GM18858 (cell line): ENCODE data around the gene CCDC50.

ENCODE experiments used
- ATAC-seq: cut with Tn5 transposase; IDR thresholded peaks from one replicate; pipeline ENCODE4 v1.9.1; 2021; ENCODE audit not compliant: unreplicated experiment

CCDC50 gene

DNA sequence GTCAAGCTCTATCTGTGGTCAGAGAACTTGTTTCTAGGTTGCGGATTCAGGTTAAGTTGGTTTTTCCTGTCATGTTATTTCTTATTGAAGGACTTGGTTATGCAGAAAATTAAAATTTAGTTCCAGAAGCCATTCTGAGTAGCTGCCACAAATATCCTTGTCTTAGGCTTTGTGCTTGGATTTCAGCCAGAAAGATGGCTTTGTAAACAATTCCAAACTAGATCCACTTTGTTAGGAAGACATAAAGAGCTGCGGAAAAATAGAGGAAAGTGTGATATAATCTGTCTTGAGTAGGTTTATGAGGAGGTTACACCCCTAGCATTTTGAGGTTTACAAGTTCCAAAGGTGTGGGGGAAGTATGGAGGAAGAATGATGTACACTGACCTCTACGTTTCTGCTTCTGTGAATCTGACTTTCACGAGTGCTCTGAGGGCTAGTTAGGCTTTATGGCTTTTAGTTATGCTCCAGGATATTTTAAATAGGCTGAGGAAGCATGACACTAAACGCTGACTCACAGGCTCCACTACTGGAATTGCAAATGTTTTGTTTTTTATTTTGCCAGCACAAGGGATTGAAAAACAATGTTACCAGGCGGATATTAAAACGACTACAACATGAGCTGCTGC, 47.4 kb downstream of the CCDC50 start:
- ATAC-seq, result no peak

DNA sequence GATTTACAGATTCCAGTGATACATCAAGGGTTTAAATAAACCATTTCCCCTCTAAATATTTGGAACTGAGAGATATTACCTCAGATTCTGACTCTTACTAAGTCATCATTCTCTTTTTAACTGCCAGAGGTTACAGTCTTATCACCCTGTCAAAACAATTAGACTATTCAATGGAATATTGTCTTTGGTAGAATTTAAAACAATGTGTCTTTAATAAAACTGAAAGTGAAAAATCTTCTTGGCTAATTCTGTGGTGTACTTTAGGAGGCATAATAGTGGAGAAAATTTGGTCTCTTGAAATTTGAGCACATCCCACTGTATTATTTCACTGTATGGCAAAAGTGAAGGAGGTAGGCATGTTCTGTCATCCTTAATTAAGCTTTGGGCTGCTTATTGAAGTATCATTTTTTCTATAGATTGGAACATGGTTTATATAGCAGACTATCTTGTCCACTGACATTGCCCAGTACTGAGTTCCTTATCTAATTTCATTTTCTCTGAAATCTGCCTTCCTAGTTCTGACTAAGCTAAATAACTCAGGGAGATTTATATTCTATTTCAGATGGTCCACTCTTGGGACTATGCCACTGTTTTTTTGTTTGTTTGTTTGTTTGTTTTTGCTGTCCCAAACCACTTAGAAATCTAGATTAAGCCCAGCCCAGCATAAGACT, 49.1 kb downstream of the CCDC50 start:
- no peak for ATAC-seq

DNA sequence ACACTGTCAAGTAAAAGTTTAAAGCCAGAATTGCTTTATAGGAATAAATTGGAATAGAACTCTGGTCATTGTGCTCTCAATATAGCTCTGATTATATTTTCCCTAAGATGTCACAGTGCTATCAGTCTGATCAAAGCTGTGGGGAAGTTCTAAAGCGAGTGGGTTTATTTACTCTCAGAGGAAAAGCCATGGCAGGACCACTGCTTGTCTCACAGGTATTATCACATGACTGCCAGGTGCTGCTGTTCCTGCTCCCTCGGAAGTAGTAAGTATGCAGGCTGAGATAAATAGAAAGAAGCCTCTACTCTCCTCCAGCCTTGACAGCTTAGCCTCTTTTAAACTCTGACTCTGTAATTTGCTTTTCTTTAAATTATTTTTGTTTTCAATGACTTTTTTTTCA, 50.3 kb downstream of the CCDC50 start:
- ATAC-seq, result no peak

DNA sequence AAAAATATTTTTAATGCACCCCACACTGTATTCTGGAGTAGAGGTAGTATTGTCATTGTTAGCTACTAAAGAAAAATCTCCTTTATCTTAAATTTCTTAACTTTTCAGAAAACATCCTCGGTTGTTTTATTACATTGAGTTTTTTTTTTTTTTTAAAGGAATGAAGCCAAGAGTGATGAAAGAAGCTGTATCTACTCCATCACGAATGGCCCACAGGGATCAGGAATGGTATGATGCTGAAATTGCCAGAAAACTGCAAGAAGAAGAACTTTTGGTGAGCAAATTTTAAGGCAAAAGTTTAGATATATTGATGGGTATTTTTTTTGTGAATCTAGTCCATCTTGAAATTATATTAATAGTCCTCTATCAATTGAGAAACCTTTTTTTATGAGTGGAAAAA, 50.8 kb downstream of the CCDC50 start:
- no peak for ATAC-seq

DNA sequence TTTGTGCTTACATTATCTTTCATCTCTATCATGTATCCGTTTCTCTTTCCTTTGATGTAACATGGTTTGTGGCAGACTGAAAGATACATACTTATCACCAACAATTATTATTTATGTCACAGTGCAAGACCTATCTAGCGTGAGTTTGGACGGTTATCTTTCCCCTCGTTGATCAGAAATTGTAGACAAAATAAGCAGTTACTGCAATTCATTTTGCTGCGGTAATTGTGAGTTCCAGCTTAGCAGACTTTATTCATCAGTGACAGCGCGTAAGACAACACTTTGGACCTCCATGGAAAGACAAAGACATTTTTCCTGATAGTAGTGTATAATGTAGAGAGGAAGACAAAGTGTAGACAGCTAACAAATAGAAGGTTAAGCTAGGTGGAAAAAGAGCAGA, 52.1 kb downstream of the CCDC50 start:
- no peak for ATAC-seq

DNA sequence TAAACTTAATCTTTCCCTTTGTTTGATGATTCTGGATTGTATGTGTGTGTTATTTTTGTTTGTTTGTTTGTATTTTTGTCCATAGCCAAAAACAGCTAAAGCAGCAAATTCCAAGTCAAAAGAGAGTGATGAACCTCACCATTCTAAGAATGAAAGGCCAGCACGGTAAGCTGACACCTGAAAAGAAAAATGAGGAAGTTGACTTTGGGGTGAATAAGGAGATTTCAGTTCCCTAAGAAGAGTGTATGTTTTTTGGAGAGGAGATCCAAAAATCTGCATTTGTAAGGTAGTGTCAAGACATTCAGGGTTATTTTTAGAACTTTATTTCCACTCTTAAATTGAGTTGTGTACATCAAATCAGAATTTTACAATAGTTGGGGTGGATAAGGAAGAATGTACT, 53.5 kb downstream of the CCDC50 start:
- peak; percentile 48 for ATAC-seq

DNA sequence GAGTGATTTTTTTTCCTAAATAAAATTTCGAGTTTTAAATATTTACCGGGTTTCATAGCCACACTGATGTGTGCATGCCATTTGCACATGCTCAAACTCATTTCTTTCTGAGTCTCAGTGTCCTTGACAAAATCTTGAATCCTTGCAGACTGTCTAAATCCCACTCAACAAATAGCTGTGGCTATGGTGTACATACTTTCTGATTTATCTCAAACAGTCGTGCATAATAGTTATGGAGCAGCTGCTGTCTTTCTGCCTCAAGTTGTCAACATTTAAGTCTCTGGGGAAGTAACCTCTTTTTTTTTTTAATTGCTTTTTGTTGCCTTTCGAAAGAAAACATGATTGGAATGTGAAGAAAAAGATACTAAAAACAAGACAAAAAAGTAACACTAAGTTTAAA, 53.9 kb downstream of the CCDC50 start:
- ATAC-seq, result peak; percentile 4

DNA sequence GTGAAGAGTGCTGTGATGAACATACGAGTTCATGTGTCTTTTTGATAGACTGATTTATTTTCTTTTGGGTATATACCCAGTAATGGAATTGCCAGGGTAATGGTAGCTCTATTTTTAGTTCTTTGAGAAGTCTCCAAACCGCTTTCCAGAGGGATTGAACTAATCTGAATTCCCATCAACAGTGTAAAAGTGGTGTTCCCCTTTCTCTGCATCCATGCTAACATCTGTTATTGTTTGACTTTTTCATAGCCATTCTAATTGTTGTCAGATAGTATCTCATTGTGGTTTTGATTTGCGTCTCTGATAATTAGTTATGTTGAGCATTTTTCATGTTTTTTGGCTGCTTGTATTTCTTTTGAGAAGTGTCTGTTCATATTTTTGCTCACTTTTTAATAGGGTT, 55.9 kb downstream of the CCDC50 start:
- no peak for ATAC-seq

DNA sequence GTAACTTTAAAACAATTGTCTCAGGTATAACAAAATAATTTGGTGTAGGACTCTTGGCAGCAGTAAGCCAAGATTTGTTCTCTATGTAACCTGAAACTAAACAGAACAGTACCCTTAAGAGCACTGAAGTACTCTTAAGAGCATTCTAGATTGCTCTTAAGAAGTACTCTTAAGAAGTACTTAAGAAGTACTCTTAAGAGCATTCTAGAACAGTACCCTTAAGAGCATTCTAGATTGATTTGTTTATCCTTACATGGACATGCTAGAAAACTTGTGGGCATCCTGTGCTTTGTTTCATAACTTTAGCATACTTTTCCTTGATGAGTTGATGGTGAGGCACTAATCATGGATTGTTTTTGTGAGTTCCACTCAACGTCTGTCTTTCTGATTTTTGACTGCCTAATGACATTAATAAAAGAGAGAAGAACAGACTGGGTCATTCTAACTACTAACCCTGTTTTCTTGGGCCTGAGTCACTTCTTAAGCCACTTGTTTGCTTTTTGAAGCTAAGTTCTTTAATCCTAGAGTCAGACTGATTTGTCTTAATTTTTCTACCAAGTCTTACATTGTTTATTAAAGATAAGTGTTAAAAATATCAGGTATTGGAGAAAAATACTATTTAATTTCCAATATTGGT, 58.4 kb downstream of the CCDC50 start:
- ATAC-seq, result no peak

DNA sequence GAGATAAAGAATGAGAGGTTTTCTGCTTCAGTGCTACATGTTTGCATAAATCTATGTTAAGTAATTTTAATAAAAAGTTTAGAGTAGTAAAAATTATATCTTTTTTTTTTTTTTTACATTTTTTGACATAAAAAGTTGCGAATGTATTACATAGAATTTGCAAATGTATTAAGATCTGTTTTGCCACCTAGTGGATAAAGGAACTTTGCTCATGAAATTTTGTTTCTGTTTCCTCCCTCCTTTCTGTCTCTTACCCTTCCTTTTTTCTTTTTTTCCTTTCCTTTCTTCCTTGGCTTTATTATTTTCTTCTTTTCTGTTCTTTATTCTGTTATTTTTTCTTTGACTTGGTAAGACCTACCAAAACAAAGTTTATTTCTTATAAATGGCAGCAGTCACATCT, 59.6 kb downstream of the CCDC50 start:
- ATAC-seq, result no peak

DNA sequence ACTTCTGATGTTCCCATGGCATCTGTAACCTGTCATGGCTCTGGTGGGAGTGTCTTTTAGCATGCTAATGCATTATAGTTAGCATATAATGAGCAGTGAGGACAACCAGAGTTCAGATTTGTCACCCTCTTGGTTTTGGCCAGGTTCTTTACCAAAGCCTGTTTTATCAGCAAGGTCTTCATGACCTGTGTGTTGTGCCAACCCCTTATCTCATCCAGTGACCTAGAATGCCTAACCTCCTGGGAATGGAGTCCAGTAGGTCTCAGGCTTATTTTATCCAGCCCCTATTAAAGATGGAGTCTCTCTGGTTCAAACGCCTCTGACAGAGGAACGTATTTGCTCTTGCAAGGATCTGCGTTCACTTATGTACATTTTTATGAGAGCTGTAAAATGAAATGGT, 61.4 kb downstream of the CCDC50 start:
- ATAC-seq, result no peak

DNA sequence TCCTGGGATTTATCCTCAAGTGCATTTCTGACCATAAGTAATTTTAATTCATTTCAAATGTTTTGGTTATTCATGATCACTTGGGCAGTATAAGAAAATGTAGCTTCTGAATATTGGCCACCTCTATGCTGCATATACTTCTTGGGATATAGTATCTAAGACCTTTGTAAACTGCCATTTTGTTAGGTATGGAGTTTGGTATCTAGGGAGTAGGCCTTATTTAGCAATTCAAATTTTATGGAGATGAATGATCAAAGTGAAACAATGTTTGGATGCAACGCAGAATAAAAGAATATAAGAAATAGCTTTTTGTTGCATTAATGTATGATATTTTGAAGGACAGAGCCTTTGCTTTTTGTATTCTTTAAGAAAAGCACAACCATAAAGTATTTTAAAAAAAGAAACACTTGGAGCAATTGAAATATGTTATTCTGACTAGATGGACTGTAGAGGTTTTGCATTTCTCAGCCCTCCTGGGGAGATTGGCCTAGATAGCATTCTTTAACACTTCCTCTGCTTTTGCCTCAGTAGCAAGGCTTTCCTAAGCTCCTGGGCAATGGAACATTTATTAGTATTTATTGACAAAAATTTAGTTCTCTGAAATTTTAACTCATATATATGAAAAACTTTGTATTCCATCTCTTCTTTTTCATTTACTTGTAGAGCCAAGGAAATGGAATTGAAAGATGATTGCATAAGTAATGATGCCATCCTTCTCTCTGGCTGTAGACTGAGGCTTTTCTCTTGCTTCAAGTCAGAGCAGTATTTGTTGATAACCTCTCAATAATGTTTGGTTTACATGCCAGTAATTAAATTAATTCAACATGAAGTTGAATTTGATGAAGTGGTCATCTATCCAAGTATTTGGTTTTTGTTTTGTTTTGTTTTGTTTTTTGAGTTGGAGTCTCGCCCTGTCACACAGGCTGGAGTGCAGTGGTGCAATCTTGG, 62.9 kb downstream of the CCDC50 start:
- no peak for ATAC-seq

DNA sequence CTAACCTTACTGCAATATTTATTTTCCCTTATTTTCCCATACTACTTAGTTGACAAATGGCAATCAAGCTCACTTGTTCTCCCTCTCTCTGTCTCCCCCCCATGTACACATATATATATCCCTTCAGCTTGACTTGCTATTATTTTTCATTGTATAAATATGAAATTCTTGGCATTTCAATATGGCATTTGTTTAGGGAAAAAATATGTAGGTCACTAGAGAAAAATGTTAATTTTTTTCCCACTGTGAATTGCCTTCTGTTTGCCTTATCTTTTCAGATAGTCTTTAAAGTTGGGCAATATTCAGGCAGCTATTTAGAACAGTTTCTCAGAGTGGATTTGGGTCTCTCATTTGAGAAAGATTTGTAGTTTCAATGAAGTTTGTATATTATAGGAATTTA, 64.0 kb downstream of the CCDC50 start:
- no peak for ATAC-seq

DNA sequence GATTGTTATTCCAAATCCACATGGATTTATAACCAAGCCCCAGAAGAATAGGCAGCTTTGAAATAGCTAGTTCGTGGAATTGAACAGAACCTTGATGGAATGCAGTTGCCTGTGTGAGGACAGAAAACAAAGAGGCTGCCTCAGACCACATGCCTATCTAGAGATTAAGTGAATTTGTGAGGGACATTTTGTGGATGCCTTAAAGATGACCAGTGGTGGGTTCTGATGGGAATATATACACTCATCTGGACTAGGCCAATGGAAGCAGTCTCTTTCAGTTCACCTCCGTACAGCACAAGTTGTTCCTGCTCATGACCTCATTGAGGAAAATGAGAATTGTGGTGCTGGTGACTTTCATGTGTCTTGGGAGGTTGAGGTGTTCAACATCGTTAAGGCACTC, 68.6 kb downstream of the CCDC50 start:
- ATAC-seq, result no peak

DNA sequence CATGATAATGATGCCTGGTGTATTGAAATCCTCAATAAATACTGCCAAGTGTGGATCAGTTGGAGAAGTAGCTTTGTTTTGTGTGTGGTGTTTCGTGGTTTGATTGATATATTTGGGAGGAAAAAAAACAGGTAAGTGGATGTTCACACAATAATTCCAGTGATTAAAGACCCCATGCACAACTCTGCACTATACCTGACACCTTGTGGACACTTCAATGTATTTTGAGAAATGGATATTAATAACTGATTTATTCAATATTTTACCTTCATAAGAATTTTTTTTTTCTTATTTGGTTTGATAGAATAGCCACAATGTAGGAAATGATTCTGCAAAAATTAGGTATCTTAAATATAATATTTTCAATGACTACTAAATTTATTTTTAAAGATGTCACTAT, 69.4 kb downstream of the CCDC50 start:
- no peak for ATAC-seq

DNA sequence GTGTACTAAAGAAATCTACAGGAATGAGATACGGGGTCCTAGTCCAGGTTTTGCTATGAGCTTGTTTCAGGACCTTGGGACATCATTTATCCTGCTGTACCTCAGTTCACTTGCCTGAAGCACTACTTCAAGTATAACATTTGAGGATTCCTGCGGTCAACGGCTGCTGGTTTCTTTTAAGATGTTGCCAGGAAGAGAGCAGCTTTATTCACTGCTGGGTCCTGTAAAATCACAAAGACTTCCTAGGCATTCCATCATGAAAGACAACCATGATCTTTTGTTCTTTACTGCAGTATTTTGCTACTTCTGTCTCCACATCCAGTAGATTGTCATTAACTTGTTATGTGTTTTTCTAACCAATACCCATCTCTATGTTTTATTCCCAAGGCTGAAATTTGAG, 70.7 kb downstream of the CCDC50 start:
- ATAC-seq, result no peak

DNA sequence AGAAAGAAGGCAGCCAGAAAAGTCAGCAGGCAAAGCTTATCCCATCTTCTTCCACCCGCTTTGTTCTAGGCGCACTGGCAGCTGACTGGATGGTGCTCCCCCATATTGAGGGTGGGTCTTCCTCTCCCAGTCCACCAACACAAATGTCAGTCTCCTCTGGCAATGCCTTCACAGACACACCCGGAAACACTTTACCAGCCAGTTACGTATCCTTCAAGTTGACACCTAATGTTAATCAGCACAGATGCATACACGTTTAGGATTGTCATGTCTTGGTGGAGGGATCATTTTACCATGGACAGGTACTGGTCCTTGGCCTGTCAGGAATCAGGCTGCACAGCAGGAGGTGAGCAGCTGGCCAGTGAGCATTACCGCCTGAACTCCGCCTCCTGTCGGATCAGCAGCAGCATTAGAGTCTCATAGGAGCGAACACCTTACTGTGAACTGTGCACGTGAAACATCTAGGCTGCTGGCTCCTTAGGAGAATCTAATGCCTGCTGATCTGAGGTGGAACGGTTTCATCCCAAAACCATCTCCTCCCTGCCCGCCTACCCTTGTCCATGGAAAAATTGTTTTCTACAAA, 72.7 kb downstream of the CCDC50 start:
- no peak for ATAC-seq

DNA sequence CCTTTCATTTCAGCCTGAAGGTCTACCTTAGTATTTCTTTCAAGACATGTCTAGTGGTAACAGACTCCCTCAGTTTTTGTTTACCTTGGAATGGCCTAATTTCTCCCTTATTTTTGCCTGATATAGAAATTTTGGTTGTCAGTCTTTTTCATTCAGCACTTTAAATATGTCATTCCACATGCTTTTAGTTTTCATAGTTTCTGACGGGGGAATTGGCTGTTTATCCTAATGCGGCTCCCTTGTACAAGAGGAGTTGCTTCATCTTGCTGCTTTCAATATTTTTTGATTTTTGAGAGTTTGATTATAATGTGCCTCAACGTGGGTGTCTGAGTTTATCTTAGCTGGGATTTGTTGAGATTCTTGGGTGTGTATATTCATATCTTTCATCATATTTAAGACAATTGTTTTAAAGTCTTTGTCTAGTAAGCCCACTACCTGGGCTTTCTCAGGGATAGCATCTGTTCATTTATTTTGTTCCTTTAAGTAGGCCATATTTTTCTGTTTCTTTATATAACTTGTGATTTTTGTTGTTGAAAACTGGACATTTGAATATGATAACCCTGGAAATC, 80.7 kb downstream of the CCDC50 start:
- ATAC-seq, result no peak

DNA sequence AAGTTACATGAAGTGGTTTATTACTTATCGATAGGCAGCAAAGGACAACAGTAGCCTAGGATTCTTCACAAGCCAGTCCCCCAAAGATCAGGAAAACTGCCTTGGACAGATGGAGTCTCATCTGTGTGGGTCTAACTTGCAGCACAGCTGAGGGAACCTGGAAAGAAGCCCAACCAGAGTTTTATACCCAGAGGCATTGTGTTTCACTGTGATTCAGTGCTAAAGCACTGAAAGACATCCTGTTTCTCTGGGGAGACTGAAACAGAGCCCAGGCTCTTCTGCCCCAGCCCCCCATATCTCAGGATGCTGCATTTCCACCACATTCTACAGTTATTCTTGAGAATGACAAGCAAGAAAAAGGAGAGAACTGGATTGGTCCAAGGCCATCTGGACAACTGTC, 83.6 kb downstream of the CCDC50 start:
- ATAC-seq, result no peak

DNA sequence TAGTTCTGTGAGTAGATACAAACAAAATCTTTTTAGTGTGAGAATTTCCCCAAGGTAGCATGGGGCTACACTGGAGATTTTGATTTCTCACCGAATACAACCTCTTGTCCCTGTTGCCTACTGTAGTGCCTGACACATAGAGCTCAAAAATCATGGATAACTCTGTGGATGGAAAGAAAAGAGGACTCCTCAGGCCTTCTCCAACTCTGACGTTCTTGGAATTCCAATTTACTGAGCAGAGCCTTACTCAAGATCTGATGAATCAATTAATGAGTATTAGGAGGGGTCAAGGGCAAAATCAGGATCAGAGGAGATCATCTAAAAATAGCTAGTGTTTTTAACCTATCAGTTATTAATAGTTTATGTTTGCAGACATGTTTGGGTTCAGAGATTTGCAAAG, 85.1 kb downstream of the CCDC50 start:
- ATAC-seq, result no peak

DNA sequence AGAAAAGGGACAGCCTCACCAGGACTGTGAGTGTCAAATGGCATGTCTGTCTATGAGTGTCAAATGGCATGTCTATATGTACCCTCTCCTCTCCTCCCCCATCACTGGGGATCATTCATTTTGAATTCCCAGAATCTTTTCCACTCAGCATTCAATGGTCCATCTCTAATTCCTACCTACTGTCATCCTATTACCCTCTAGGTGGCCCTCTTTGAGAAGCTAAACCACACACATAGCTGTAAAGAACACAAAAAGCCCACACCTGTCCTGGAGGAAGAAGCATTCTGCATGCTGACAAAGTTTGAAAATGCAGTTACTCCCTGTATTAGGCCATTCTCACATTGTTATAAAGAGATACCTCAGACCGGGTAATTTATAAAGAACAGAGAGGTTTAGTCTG, 85.5 kb downstream of the CCDC50 start:
- no peak for ATAC-seq
